Stimulated activated CD8-positive, alpha-beta memory T cell treated with anti-CD3 and anti-CD28 coated beads, Interleukin-12 subunit alpha, Interleukin-12 subunit beta, amount 100 ng/mL, for 24 hours (primary cell): ENCODE measurements around the gene ADCY9.
"Not testable (repeated sequence)": the region's sequence is repeated elsewhere in the genome, so short reads cannot be mapped to it uniquely, and the experiment has no call there.

ENCODE experiments used
- DNase-seq: peaks from one replicate; pipeline ENCODE4 v3.0.0-alpha.2; 2020; ENCODE audit errors: extremely low read depth

ADCY9 gene

DNA sequence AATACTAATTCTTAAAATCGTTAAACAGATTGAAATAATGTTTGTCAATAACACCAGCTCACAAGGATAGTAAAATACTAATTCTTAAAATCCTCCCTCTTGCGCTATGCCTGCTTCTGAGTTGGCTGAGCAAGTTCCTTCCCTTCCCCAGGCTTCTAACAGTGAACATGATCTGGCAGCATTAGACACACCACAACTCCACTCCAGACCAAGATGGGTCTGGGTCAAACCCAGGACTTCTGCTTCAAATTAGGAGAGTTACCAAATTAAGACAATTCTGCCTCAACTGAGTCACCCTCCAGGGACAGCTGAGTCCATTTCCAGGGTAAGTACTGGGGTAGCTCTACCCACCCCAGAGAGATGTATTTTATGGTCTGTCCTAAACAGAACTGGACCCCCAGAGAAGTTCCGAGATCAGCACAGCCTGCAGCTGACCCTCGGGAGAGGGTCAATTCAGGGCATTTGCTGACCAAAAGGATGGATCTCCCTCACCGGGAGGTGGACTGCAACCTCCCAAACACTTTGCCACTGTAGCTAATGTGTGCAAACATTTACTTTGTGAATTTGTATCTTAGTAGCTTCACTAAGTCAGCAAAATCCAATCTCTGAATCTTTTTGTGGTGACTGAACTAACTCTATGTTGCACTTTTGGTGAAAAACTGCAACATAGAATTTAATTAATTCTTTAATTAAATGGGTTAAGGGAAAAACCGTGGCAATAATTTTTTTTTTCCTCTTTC lies 48.8 kb downstream of the ADCY9 start:
- no peak for DNase-seq

GRCh38 chr16:4064950-4065352 lies 51.3 kb downstream of the ADCY9 start:
- DNase-seq, result no peak

DNA sequence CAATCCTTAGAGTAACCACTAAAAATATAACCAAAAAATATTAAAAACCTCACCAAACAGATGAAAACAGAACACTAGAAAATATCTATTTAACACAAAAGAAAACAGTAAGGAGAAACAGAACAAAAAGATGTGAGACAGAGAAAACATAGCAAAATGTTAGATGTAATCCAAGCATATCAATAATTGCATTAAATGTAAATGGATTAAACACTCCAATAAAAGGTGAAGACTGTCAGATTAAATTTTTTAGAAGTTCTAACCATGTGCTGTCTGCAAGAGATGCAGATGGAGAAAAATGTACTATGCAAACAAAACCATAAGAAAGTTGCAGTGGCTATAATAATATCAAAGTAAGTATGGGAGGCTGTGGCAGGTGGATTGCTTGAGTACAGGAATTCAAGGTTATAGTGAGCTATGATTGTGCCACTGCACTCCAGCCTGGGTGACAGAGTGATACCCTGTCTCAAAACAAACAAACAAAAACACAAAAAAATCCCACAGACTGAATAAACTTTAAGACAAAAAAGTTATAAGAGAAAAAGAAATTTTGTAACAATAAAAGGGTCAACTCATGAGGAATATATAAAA lies 53.9 kb downstream of the ADCY9 start:
- DNase-seq, result no peak

DNA sequence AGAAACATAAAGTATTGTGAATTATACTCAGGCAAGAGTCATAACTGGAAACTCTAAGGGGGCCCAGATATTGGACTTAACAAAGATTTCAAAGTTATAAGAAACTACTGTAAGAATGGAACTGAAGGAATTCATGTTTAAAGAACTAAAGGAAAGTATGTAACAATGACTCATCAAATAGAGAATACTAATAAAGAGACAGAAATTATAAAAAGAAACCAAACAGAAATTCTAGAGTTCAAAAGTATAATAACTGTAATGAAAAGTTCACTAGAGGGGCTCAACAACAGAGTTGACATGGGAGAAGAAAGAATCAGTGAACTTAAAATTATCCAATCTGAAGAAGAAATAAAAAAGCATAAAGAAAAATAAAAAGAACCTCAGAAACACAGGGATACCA lies 55.4 kb downstream of the ADCY9 start:
- DNase-seq, result no peak

- DNase-seq, result no peak
These were observed 56.2 kb downstream of the ADCY9 start for GRCh38 chr16:4060009-4060408.

DNA sequence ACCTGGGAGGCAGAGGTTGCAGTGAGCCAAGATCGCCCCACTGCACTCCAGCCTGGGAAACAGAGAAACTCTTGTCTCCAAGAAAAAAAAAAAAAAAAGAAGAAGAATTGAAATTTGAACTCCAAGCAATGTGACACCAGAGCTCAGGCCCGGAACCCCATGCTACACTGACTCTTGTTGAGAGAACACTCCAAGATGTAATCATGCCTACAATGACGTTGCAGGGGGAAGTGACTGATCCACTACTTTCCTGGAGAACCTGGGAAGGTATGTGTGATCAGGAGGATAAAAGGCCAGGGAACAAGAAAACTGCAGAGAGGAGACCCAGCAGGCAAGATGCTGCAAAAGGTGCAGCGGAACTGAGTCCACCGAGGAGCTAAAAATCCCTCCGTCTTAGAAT lies 57.9 kb downstream of the ADCY9 start:
- no peak for DNase-seq

- DNase-seq, result no peak
These were observed 58.8 kb downstream of the ADCY9 start for GRCh38 chr16:4057439-4057877.

DNA sequence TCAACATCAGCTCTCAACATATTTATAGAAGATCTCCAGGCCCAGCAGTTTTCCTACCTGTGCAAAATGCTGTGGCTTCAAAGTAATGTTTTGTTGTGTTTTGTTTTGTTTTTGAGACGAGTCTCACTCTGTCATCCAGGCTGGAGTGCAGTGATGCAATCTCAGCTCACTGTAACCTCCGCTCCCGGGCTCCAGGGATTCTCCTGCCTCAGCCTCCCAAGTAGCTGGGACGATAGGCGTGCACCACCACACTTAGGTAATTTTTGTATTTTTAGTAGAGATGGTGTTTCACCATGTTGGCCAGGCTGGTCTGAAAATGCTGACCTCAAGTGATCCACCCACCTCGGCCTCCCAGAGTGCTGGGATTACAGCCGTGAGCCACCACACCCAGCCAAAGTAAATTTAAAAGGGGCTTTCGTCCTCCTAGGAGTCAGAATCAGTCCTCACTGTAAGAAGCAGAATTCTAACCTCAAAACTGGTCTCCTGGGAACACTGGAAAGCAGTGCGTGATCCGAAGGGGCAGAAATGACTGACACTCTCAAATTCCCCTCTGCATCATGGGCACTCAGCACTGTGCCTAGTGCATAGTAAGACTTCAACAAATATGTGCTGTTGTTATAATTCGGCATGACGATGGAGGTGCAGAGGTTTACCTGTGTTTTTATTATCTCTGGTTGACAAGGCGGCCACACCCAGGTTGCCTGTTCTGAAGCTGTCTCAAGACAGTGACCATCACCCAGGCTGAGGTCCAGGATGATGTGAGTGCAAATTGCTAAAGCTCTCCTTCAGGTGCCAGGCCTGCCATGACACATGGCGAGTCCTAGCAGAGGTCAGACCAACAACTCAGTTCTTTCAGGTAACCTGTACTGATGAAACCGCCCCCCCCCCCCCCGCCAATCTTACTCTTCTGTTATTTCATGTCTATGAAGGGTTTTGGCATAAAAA lies 59.8 kb downstream of the ADCY9 start:
- no peak for DNase-seq

GRCh38 chr16:4055748-4056147 lies 60.5 kb downstream of the ADCY9 start:
- no peak for DNase-seq

- no peak for DNase-seq
These were observed 62.9 kb downstream of the ADCY9 start for GRCh38 chr16:4053301-4053845.

- no peak for DNase-seq
These were observed 63.4 kb downstream of the ADCY9 start for GRCh38 chr16:4052801-4053293.

- DNase-seq, result no peak
These were observed 64.1 kb downstream of the ADCY9 start for GRCh38 chr16:4052096-4052495.

DNA sequence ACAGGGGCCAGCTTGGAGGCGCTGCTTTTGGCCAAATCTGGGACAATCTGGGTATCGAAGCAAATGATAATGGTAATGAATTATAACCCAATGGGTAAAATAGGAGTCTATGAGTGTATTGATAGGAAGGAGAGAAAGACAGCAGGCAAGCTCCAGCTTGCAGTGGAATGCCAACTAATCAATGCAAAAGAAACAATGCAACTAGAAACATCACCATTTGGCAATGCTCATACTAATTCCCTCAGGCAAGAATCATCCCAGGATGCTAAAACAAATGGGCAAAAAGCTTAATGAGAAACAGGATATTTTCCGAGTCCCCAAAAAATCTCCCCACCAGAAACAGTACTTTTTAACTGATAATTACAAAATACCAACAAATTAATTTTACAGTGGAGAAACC lies 64.7 kb downstream of the ADCY9 start:
- no peak for DNase-seq

DNA sequence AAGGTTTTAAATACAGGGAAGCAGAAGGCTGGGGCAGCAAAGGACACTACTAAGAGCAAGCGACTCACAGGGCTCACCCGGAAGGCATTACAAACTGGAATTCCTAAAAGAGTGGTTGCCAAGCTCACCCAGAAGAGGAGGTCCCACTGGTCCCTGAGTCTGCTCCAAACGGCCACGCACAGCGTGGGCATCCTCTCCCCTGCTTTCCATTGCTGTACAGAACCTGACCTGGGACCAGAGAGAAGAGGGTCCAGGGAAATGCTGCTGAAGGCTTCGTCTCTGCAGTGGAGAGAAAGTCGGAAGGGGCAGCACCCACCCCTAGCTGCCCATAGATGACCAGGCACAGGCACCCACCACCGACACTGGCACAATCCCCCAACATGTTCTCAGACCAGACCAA lies 67.2 kb downstream of the ADCY9 start:
- DNase-seq, result no peak

DNA sequence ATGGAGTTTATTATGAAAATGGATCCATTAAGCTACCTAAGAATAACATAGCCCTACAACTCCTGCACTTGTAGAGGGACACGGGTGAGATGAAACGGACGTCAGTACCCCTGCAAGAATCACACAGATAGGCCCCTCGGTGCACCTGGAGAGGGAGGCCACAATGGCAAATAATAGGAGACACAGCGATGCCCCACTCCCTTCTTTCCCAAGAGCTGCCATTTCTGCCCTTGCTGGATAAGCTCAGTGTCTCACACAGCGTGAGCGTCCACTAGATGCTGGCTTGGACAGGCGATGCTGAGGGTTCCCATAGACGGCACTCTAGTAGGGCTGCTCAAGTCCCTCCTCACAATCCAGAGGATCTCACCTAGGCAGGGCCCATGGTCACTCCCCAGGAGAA lies 67.8 kb downstream of the ADCY9 start:
- no peak for DNase-seq

DNA sequence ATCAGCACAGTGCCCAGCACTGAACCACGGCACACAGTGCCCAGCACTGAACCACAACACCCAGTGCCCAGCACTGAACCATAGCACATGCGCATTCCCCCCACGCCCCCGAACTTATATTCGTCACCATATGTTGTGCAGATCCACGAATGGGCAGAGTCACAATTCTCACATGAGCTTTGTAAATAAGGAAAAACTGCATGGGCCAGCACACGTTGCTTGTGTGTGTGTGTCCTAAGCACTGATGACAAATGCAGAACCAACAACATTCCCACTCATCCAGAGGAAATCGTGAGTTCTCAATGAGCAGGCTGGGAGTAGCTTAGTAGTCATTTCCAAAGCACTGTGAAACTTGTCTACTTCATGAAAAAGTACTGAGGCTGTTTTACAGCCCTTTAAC lies 70.0 kb downstream of the ADCY9 start:
- DNase-seq, result no peak

GRCh38 chr16:4045561-4045960 lies 70.7 kb downstream of the ADCY9 start:
- not testable (repeated sequence) for DNase-seq

GRCh38 chr16:4042581-4042980 lies 73.7 kb downstream of the ADCY9 start:
- no peak for DNase-seq

GRCh38 chr16:4038448-4038847 lies 77.8 kb downstream of the ADCY9 start:
- no peak for DNase-seq

DNA sequence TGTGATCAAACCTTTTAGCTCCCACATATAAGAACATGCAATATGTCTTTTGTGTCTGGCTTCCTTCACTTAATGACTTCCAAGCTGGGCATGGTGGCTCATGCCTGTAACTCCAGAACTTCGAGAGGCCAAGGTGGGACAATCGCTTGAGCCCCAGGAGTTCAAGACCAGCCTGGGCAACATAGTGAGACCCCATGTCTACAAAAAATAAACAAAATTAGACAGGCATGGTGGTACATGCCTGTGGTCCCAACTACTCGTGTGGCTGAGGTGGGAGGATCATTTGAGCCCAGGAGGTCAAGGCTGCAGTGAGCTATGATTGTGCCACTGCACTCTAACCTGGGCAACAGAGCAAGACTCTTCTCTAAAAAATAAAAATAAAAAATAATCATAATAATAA lies 79.3 kb downstream of the ADCY9 start:
- DNase-seq, result not testable (repeated sequence)

GRCh38 chr16:4034963-4035362 lies 81.3 kb downstream of the ADCY9 start:
- no peak for DNase-seq

DNA sequence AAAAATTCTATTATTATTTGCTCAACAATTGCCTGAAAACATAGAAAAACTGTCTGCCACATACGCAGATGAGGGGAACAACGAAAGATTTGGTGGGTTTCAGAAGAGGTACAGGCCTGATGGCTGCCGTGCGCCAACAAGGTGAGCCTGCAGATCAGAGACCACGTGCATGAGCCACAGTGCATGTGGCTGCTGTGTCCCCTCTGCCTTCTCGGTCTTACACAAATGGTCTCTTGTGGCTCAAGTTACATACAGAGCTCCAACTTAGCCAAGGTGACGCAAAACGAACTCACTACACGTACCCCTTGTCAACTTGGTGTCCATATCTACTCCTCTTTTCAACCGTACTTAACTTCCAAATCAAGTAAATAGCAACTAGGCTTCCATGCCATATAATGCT lies 82.3 kb downstream of the ADCY9 start:
- DNase-seq, result no peak
